ENCODE results near the gene ABCD4. TPM values are rescaled to one million over a fixed set of nuclear protein-coding genes. Genes with fewer than 3 reads are reported as not detected.

Gene ABCD4
- total RNA-seq, 1 donor from 2014 or later = 113 TPM

DNA sequence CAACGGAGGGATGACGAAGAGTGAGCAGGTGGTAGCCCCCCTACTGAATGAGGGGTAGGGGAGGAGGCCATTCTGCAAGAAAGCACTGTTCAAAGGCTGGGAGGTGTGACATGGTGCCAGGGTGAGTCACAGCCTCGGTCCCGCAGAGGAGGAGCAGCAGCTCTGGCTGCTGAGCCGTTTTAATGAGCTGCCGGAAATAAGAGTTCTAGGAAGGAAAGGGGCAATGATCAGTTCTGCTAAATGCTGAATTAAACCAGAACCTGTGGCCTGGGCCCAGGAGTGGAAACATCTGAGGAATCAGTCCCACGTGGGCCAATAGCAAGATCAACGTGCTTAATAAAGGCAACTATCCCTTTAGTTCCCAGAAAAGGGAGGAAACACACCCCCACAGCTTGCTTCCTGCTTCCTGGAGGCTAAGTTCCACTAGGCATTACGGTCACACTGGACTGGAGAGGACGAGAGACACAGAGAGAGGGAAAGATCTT lies 3.6 kb downstream of the ABCD4 start:
- TF ChIP-seq, protein P1, sequence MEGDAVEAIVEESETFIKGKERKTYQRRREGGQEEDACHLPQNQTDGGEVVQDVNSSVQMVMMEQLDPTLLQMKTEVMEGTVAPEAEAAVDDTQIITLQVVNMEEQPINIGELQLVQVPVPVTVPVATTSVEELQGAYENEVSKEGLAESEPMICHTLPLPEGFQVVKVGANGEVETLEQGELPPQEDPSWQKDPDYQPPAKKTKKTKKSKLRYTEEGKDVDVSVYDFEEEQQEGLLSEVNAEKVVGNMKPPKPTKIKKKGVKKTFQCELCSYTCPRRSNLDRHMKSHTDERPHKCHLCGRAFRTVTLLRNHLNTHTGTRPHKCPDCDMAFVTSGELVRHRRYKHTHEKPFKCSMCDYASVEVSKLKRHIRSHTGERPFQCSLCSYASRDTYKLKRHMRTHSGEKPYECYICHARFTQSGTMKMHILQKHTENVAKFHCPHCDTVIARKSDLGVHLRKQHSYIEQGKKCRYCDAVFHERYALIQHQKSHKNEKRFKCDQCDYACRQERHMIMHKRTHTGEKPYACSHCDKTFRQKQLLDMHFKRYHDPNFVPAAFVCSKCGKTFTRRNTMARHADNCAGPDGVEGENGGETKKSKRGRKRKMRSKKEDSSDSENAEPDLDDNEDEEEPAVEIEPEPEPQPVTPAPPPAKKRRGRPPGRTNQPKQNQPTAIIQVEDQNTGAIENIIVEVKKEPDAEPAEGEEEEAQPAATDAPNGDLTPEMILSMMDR (IDR thresholded peaks at IDR 0.05; ENCODE audit: unreplicated experiment) = no peak
- DNase-seq (ENCODE audit: low spot score in 2 of 2, unreplicated experiment in 2 of 2) = no peak
- Mint-ChIP-seq H3K36me3 (peaks cover 13% of the 10 kb centered on the region), H3K27ac (peak overlapping the region; percentile 24), H3K27me3 (ENCODE audit: low read depth) (no peaks in the 10 kb centered on the region), H3K4me3 (no peak overlapping the region), H3K4me1 (peaks cover 10% of the 10 kb centered on the region), H3K9me3 (no peaks in the 10 kb centered on the region)

DNA sequence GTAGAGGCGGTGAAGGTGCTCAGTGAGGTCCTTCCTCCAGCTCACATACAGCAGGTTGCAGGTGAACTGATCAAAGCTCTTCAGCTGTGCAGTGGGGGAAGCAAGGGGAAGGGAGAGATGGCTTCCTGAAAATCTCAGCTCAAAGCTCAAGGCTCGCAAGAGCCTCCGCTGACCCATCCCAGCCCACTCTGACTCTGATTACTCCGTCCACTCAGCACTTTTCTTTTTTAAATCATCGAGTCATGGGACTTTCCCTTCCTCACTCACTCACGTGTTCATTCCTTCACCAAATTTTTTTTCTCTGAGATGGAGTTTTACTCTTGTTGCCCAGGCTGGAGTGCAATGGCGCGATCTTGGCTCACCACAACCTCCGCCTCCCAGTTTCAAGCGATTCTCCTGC lies 4.7 kb downstream of the ABCD4 start:
- Mint-ChIP-seq H3K4me1 (peaks cover 10% of the 10 kb centered on the region), H3K27ac (no peak overlapping the region), H3K4me3 (no peak overlapping the region), H3K36me3 (peaks cover 13% of the 10 kb centered on the region), H3K27me3 (ENCODE audit: low read depth) (no peaks in the 10 kb centered on the region), H3K9me3 (no peaks in the 10 kb centered on the region)
- DNase-seq (ENCODE audit: low spot score in 2 of 2, unreplicated experiment in 2 of 2) = no peak
- TF ChIP-seq, protein P1 (IDR thresholded peaks at IDR 0.05; ENCODE audit: unreplicated experiment) = no peak

DNA sequence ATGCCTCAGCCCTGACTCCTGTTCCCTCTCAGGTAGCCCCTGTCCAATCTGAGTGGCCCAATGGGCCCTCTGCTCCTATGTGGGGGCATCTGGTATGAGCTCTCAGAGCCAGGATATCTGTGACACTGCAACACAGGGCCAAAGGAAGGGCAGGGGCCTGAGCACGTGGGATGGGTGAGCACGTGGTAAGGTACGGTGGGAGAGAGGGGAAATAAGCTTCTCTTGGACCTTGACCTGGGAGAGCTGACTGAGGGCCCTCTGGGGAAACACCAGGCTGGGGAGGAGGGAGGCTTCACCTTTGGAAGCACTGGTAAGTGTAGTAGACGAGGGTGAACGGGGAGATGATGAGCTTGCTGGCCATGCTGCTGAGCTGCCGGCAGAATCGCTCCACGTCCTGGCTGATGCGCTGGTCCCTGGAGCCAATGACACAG lies 6.7 kb downstream of the ABCD4 start:
- peaks cover 21% of the 10 kb centered on the region for H3K36me3 Mint-ChIP-seq
- no peak overlapping the region for H3K4me3 Mint-ChIP-seq

DNA sequence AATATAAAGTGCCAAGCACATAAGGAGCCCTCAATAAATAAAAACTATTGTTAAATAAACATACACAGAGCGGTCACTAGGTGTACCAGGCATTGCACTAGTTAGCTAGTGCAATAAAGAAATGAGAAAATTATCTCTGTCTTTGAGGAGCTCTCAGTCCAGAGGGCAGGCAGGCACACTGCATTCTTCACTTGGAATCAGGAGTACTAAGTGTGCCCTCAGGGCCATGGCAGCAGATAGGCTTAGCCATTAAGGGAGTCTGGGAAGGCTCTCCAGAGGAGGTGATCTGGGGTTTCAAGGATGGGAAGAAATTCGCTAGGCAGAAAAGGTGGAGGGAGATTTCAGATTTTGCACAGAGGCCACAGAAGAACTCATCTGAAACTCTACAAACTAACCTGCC lies 9.1 kb downstream of the ABCD4 start:
- Mint-ChIP-seq H3K9me3 (no peaks in the 10 kb centered on the region), H3K4me1 (no peaks in the 10 kb centered on the region), H3K27me3 (ENCODE audit: low read depth) (no peaks in the 10 kb centered on the region), H3K36me3 (peaks cover 16% of the 10 kb centered on the region), H3K4me3 (no peak overlapping the region), H3K27ac (no peak overlapping the region)
- TF ChIP-seq, protein P1 (IDR thresholded peaks at IDR 0.05; ENCODE audit: unreplicated experiment) = no peak
- DNase-seq (ENCODE audit: low spot score in 2 of 2, unreplicated experiment in 2 of 2) = no peak

More for the DNA sequence above, 6.7 kb downstream of the ABCD4 start:
- DNase-seq (ENCODE audit: low spot score in 2 of 2, unreplicated experiment in 2 of 2) = no peak
- TF ChIP-seq, protein P1 (IDR thresholded peaks at IDR 0.05; ENCODE audit: unreplicated experiment) = no peak
- H3K27me3 Mint-ChIP-seq (ENCODE audit: low read depth) = no peaks in the 10 kb centered on the region
- H3K4me1 Mint-ChIP-seq = peaks cover under 1% of the 10 kb centered on the region
- H3K9me3 Mint-ChIP-seq = no peaks in the 10 kb centered on the region
- H3K27ac Mint-ChIP-seq = no peak overlapping the region

DNA sequence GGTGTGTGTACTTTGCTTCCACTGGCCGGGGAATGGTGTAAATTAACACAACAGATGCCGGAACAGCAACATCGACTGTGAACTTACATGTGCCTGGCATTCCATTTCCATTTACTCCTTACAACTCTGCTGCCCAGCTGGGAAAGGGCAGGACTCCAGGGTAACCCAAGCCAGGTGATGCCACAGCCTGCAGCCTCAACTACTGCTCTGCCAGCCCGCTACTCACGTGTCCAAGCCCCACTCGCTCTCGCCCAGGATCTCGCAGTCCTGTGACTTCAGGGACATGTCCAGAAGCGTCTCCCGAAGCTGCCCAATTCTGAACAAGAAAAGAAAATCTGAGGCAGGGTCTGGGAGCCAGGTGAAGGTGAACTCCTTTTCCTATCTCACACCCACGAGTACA lies 10.7 kb downstream of the ABCD4 start:
- no peak overlapping the region for H3K27ac Mint-ChIP-seq
- H3K9me3 Mint-ChIP-seq = no peaks in the 10 kb centered on the region
- no peak overlapping the region for H3K4me3 Mint-ChIP-seq
- TF ChIP-seq, protein P1 (IDR thresholded peaks at IDR 0.05; ENCODE audit: unreplicated experiment) = no peak
- H3K27me3 Mint-ChIP-seq (ENCODE audit: low read depth) = no peaks in the 10 kb centered on the region
- DNase-seq (ENCODE audit: low spot score in 2 of 2, unreplicated experiment in 2 of 2) = no peak
- H3K4me1 Mint-ChIP-seq = no peaks in the 10 kb centered on the region
- H3K36me3 Mint-ChIP-seq = peaks cover 14% of the 10 kb centered on the region

DNA sequence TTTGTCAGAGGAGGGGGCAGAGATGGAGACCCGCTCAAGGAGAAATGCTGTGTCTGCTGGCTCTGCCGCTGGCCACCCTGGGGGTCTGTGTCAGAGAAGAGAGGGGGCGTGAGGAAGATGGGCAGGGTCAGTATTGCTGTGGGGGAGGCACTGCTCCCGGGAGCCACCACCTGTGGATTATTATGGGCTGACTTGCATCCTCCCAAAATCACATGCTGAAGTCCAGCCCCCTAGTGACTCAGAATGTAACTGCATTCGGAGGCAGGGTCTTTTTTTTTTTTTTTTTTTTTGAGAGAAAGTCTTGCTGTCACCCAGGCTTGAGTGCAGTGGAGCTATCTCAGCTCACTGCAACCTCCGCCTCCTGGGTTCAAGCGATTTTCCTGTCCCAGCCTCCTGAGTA lies 12.3 kb downstream of the ABCD4 start:
- Mint-ChIP-seq H3K4me3 (no peak overlapping the region), H3K27ac (no peak overlapping the region), H3K36me3 (peaks cover 24% of the 10 kb centered on the region), H3K9me3 (no peaks in the 10 kb centered on the region), H3K27me3 (ENCODE audit: low read depth) (no peaks in the 10 kb centered on the region), H3K4me1 (no peaks in the 10 kb centered on the region)
- DNase-seq (ENCODE audit: low spot score in 2 of 2, unreplicated experiment in 2 of 2) = no peak
- TF ChIP-seq, protein P1 (IDR thresholded peaks at IDR 0.05; ENCODE audit: unreplicated experiment) = peak; percentile 81

Measured in mesothelial cell of epicardium (in vitro differentiated cells).